DOHH2 (cell line): ENCODE data around the gene DYRK1A.

Experiments used
- H3F3A ChIP-seq: fragments of 200-600 bp; sonication (generic), shearing (Covaris generic); 2 replicates; pipeline ENCODE4 v1.6.0; 2016; ENCODE audit warnings: antibody characterized with exemption, mild to moderate bottlenecking; ENCODE audit not compliant: control insufficient read depth, insufficient read depth
- H3K27ac ChIP-seq: fragments of 200-600 bp; sonication (generic); 2 replicates; pipeline ENCODE4 v1.5.1; 2014; ENCODE audit warnings: low read depth, mild to moderate bottlenecking, low read length, moderate library complexity
- H3K27me3 ChIP-seq: fragments of 200-600 bp; sonication (generic); 2 replicates; pipeline ENCODE4 v1.6.1; 2014; ENCODE audit warnings: mild to moderate bottlenecking, low read length, mixed read lengths; ENCODE audit not compliant: control insufficient read depth
- H3K36me3 ChIP-seq: fragments of 200-600 bp; sonication (generic); 2 replicates; pipeline ENCODE4 v1.6.1; 2014; ENCODE audit warnings: mild to moderate bottlenecking, low read length, moderate library complexity, mixed read lengths; ENCODE audit not compliant: control insufficient read depth
- H3K4me1 ChIP-seq: fragments of 200-600 bp; sonication (generic); 2 replicates; pipeline ENCODE4 v1.6.1; 2014; ENCODE audit warnings: mild to moderate bottlenecking, low read length, mixed read lengths; ENCODE audit not compliant: control insufficient read depth
- H3K4me2 ChIP-seq: fragments of 200-600 bp; sonication (generic); 2 replicates; pipeline ENCODE4 v1.6.0; 2014; ENCODE audit warnings: mild to moderate bottlenecking, low read length, moderate library complexity
- H3K4me3 ChIP-seq: fragments of 200-600 bp; sonication (generic); 2 replicates; pipeline ENCODE4 v1.5.1; 2014; ENCODE audit warnings: mild to moderate bottlenecking, low read length, mixed read lengths
- H3K79me2 ChIP-seq: fragments of 200-600 bp; sonication (generic); 2 replicates; pipeline ENCODE4 v1.6.1; 2014; ENCODE audit warnings: mild to moderate bottlenecking, low read length, mixed read lengths; ENCODE audit not compliant: control insufficient read depth
- H3K9me2 ChIP-seq: fragments of 200-600 bp; sonication (generic); replicated peaks from 2 replicates; pipeline ENCODE4 v1.6.1; 2014; ENCODE audit warnings: mild to moderate bottlenecking, low read length, mixed read lengths; ENCODE audit not compliant: control insufficient read depth
- H3K9me3 ChIP-seq: fragments of 200-600 bp; sonication (generic); 2 replicates; pipeline ENCODE4 v1.6.1; 2014; ENCODE audit warnings: antibody characterized with exemption, low read length, mixed read lengths; ENCODE audit not compliant: control insufficient read depth, insufficient read depth
- H4K20me1 ChIP-seq: fragments of 200-600 bp; sonication (generic); 2 replicates; pipeline ENCODE4 v1.6.0; 2014; ENCODE audit warnings: low read depth, mild to moderate bottlenecking, antibody characterized with exemption, low read length, moderate library complexity; ENCODE audit not compliant: control insufficient read depth, insufficient read depth
- EZH2phosphoT487 ChIP-seq: fragments of 200-600 bp; sonication (generic); IDR thresholded peaks from 2 replicates; pipeline ENCODE4 v1.6.1; 2017; ENCODE audit warnings: borderline replicate concordance, mild to moderate bottlenecking, antibody characterized with exemption, low read length, moderate library complexity, mixed read lengths
- TF ChIP-seq, protein P1 (sequence below): fragments of 200-600 bp; sonication (generic); IDR thresholded peaks from one replicate; pipeline ENCODE4 v1.5.1; 2014; ENCODE audit warnings: antibody characterized with exemption, mild to moderate bottlenecking, low read depth, low read length; ENCODE audit not compliant: poor library complexity, severe bottlenecking

The DYRK1A gene

DNA sequence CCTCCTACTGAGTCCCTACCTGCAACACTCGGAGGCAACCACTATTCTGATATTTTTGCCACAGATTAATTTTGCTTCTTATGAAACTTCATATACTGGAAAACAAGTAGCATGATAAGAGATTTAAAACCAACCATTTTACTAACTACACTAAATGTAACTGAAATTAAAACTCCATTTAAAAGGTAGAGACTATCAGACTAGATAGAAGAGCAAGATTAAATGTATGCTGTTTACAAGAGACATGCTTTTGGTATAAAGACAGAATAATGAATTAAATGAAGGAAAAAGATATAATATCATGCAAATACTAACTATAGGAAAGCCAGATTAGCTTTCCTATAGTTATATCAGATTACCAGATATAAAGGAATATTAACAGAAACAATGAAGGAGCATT is 175.9 kb downstream of the DYRK1A start:
- H3K36me3 ChIP-seq: no peaks in the 10 kb centered on the region
- H3K9me3 ChIP-seq: 0 out of 2 replicates have a peak, but pooled peaks cover 4% of the 10 kb centered on the region
- no peaks in the 10 kb centered on the region for H3F3A ChIP-seq
- no peaks in the 10 kb centered on the region for H4K20me1 ChIP-seq
- peaks cover 9% of the 10 kb centered on the region for H3K27me3 ChIP-seq
- TF ChIP-seq EZH2phosphoT487: no peak
- H3K4me3 ChIP-seq: no peak overlapping the region
- H3K9me2 ChIP-seq: no peaks in the 10 kb centered on the region
- H3K79me2 ChIP-seq: no peaks in the 10 kb centered on the region
- no peak overlapping the region for H3K27ac ChIP-seq
- no peaks in the 10 kb centered on the region for H3K4me1 ChIP-seq
- no peak overlapping the region for H3K4me2 ChIP-seq

DNA sequence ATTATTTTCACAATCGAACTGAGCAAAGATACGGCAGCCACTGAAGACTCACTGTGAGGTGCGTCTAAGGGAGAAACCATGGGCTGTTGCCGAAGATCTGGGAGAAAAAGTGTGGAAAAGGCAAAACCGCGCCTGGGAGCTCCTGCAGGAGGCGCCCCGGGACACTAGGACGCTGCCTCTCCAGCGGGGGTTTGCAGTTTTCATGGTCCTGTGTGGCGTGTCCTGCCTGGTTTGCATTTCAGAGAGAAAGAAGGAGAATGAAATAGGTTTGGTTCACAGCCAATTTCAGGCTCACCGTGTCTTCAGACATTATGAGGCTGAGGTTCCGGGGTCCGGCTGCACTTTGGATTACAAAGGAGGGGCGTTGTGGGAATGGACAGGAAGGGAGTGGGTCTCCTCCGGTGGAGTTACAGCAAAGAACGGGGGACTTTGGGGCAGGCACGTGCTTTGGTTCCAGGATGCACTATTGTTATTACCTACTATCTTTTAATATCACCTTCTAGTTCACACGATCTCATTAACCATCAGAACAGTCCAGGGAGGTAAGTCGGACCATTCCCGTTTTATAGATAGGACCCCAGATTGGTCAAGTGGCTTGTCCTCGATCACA is 179.8 kb downstream of the DYRK1A start:
- H3K4me1 ChIP-seq: no peaks in the 10 kb centered on the region
- H3F3A ChIP-seq: no peaks in the 10 kb centered on the region
- no peaks in the 10 kb centered on the region for H3K79me2 ChIP-seq
- H3K27me3 ChIP-seq: peaks cover 13% of the 10 kb centered on the region
- no peaks in the 10 kb centered on the region for H3K9me2 ChIP-seq
- no peak overlapping the region for H3K27ac ChIP-seq
- no peaks in the 10 kb centered on the region for H4K20me1 ChIP-seq
- TF ChIP-seq, protein P1, sequence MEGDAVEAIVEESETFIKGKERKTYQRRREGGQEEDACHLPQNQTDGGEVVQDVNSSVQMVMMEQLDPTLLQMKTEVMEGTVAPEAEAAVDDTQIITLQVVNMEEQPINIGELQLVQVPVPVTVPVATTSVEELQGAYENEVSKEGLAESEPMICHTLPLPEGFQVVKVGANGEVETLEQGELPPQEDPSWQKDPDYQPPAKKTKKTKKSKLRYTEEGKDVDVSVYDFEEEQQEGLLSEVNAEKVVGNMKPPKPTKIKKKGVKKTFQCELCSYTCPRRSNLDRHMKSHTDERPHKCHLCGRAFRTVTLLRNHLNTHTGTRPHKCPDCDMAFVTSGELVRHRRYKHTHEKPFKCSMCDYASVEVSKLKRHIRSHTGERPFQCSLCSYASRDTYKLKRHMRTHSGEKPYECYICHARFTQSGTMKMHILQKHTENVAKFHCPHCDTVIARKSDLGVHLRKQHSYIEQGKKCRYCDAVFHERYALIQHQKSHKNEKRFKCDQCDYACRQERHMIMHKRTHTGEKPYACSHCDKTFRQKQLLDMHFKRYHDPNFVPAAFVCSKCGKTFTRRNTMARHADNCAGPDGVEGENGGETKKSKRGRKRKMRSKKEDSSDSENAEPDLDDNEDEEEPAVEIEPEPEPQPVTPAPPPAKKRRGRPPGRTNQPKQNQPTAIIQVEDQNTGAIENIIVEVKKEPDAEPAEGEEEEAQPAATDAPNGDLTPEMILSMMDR: no peak
- TF ChIP-seq EZH2phosphoT487: no peak
- H3K36me3 ChIP-seq: no peaks in the 10 kb centered on the region
- H3K9me3 ChIP-seq: 0 out of 2 replicates have a peak, but pooled peaks cover 4% of the 10 kb centered on the region
- H3K4me2 ChIP-seq: no peak overlapping the region
- H3K4me3 ChIP-seq: no peak overlapping the region

DNA sequence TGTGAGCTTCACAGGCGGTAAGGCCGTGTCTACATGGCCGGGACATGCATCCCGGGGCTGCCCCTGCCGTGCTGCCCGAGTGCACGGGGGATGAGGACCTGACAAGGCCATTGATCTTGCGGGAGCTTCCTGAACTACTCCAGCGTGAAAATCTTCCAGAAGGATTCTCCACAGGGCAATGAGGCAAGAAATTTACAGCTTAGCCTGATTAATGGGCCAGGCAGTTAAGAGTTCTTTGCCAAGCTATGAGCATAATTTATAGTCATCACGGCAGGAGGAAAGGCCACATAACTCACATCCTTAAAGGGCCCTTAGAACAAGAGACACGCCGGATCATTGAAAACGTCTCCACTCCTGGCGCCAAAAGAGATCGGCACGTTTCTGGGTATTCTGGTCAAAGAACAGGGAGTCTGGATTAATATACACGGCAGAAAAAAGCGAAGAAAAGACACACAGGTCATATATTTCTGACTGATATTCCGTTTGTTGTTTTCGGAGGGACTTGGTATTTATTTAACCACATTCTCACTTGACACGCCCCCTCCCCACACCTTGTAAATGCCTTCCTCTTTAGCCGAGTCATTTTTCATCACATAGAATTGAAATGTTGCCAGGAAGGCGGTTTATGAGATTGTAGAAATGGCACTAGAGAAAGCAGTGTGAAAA is 180.5 kb downstream of the DYRK1A start:
- Histone ChIP-seq H3K9me2 (no peaks in the 10 kb centered on the region), H3K36me3 (no peaks in the 10 kb centered on the region), H3K4me3 (no peak overlapping the region), H3K4me2 (no peak overlapping the region), H3F3A (no peaks in the 10 kb centered on the region), H4K20me1 (no peaks in the 10 kb centered on the region), H3K27ac (no peak overlapping the region), H3K9me3 (0 out of 2 replicates have a peak, but pooled peaks cover 4% of the 10 kb centered on the region), H3K4me1 (no peaks in the 10 kb centered on the region), H3K79me2 (no peaks in the 10 kb centered on the region), H3K27me3 (peaks cover 13% of the 10 kb centered on the region)
- TF ChIP-seq EZH2phosphoT487: no peak
- TF ChIP-seq, protein P1: no peak

DNA sequence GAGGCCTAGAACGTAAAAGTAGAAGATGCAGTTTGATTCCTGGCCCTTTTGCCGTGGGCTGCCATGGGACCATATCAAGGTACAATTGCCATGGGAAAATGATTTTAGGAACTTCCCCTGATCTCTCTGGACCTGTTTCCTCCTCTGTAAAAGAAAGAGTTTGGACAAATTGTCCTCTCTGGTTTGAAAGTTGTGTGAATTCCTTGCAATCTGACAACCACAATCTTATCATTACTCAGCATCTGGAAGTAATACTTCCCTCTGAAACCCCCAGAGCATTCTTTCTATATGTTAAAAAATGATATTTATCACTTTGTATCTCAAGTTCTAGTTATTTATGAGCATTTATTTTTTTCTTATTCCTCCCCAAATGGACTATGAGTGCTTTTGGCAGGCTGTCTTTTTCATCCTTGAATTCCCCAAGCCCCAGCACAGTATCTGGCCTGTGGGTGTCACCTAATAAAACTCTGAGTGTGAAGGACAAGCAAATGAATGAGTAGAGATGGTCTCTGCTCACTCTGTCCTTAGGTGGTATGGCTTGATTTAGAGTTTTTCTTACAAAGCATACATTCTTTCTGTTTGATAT is 181.1 kb downstream of the DYRK1A start:
- H3K27ac ChIP-seq: no peak overlapping the region
- H3K27me3 ChIP-seq: peaks cover 8% of the 10 kb centered on the region
- no peak overlapping the region for H3K4me3 ChIP-seq
- no peak overlapping the region for H3K4me2 ChIP-seq
- no peaks in the 10 kb centered on the region for H3K36me3 ChIP-seq
- no peaks in the 10 kb centered on the region for H3F3A ChIP-seq
- no peaks in the 10 kb centered on the region for H3K79me2 ChIP-seq
- H4K20me1 ChIP-seq: no peaks in the 10 kb centered on the region
- H3K9me3 ChIP-seq: no peaks in the 10 kb centered on the region
- H3K9me2 ChIP-seq: no peaks in the 10 kb centered on the region
- H3K4me1 ChIP-seq: no peaks in the 10 kb centered on the region
- TF ChIP-seq EZH2phosphoT487: no peak
